HG02623 (cell line): ENCODE data around the gene SUN3.

ENCODE experiments used
- ATAC-seq: cut with Tn5 transposase; IDR thresholded peaks from one replicate; pipeline ENCODE4 v1.9.1; 2021; ENCODE audit warnings: moderate library complexity; ENCODE audit not compliant: unreplicated experiment

SUN3 gene

DNA sequence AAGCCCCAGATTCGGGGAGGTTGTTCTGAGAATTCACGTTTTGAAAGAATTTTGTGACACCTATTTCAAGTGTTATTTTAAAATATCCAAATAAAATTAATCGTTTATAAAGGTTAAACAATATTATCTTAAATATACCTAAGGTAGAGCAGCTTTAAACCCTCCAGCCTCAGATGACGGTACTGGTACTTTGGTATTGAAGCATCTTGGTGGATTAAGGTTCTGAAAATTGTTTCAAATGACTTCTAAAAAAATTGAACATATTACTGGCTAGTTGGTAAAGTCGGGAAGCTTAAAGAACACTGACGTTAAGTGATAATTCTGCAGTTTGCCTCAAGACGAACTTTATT is 49.1 kb downstream of the SUN3 start:
- ATAC-seq = no peak

DNA sequence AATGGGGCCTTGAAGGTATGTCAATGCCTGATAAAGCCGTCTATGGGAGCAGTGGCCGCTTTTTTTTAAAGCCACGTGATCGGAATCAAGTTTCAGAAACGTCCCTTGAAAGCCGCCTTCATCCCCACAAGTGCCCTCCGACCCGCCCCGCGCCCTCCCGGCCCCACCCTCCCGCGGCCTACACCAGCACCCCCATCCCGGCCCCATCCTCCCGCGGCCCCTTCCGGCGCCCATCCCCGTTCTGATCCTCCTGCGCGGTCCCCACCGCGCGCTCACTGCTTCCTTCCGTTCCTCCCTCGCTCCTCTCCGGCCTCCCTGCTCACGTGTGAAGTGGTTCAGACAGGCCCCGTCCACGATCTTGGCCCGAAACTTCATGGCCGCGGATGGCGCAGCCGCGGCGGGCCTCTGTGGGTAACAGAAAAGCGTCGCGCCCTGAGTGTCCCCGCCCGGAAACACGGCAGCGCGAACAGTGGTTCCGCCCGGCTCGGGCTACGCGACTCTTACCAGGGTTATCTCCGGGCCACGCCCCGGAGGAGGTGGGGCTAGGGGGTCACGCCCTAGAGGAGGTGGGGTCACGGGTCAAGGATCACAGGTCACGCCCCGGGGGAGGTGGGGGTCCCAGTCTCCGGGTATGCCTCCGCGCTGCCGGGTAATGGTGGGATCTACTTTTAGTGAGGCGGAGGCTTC is 49.6 kb downstream of the SUN3 start, which contains the start of gene HUS1:
Gene HUS1 (minus strand): TSS at position 471 of the 687 bp plus-strand sequence. CDS start 96 bp downstream, at position 375.
- peak; percentile 99 for ATAC-seq

DNA sequence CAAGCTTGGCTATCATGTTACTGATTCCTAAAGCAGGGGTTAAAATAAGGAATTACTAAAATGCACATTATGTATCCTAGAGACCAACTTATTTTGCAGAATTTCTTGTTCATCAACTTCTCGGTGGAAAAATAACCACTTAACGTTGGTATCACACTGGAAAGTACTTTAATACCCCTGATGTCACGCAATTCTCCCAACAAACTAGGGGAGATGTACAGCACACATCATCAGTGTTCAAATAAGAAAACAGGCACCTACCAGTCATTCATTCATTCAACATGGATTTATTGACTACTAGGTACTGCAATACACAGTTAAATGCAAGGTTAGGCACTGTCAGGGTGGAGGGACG is 50.1 kb downstream of the SUN3 start:
- no peak for ATAC-seq

DNA sequence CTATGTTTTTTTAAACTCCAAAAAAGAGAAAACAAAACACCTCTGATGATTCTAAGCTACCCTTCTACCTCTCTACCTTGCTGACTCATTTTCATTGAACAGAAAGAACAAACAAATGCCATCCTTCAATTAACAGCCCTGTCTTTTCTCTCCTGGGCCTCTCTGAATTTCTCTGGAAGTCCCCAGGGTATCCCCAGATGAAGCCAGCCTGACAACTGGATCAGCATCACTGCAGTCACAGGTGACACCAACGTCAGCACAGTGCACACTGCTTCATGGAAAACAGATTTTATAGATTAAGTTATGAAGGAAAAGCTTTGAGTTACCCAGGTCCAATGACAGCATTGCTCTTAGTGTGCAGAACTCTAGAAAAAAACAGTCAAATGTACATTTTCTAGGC is 55.2 kb downstream of the SUN3 start:
- peak; percentile 50 for ATAC-seq

DNA sequence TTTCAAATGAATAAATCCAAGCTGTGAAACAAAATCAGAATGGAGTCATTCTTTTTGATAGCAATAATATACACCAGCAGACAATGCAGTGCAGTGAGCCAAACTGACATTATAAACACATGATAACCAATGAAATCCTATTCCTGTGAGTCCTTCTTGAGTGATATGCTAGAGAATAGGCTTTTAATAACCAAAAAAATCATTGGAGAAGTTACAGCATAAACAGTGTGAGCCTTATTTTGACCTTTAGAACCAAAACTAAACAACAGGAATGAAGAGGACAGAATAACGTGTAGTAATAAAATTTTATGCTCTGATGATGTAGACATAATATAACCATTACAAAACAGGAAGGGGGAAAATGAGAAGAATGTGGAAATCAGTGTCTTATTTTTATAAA is 58.1 kb downstream of the SUN3 start:
- no peak for ATAC-seq

DNA sequence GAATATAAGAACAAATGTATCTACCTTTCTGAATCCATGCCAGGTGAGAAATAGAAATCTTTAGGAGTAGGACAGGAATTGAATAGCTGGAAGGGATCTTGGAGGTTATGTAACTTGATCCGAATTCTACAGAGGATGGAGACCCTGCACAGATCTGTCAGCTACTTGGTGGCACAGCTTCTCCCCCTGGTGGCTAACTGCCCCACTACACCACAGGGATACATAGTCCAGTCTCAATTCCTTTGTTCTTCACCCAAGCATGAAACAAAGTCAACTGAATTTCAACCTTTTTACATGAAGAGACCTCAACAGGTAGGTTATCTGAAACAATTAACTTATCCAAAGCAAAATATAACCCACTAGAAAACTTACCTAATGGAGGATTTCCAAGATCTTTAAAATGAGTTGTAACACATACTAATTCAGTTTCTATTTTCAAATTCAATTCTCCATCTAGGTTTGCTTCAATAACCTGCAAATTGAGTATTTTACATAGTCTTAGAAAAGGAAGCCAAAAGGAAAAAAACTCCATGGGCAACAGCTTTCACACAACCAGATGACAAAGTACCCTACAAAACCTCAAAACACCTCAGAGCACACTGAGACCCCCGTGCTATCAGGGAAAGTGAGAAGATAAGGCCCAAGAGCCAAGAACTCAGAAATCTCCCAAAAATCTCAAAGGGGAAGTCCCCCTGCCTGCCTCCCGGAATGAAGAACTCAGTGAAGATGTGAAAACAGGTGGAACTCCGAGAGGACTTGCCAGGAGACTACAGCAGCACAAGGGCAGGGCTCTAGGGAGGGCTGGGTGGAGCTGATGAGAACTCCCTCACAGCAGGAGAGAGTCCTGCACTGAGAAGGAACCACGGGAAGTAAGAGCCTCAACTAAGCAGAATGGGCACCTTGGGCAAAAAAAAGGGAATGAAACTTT is 59.8 kb downstream of the SUN3 start:
- peak; percentile 79 for ATAC-seq

DNA sequence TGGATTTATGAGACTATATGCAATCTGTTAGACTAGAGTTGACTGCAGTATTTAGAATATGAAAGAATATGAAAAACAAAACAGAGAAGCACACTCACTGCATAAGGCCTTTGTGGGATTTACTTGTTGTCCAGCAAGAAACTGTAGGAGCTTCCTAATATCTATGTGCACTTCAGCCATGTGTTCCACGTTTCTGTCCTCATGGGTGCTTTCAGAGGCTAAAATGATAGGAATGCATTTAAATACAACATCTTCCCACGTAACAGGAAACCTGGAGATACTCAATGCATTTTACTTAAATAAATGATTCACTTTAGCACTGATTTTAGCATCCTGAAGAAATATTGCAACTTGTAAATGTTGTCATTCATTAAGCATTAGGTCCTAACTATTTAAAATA is 61.2 kb downstream of the SUN3 start:
- no peak for ATAC-seq

DNA sequence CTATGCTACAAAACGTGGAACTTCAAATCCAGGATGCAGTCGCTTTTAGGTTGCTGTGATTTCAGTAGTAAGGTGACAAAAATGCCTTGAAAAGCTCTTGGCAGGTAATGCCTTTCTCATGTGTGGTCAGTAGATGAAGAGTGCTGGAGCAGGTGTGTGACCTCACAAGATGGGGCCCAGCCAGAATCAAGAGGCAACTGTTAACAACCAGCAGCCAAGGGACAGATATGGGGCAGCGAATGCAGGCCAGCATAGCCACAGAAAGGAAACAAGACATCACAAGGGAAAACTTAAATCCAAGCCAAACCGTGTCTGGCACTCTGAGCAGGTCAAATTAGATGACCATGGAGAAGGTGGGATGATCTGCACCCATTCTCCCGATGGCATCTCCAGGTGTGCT is 61.8 kb downstream of the SUN3 start:
- no peak for ATAC-seq

DNA sequence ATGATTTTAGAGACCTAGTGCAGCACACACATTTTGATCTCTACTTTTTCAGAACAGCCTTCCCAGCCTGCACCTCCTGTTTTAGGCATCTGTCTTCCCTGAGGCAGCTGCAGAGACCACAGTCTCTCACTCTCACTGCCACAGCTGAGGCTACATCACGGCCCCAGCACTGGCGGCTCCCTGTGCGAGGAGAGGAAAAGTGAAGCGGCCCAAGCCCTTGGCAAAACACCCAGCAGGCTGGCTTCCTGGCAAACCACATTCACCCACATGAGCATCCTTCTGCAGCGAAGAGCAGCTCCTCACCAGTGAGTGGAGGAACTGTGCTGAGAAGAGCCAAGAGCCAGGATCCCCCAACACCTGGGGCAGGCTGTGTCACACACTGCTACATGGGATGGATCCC is 63.5 kb downstream of the SUN3 start:
- ATAC-seq = no peak

DNA sequence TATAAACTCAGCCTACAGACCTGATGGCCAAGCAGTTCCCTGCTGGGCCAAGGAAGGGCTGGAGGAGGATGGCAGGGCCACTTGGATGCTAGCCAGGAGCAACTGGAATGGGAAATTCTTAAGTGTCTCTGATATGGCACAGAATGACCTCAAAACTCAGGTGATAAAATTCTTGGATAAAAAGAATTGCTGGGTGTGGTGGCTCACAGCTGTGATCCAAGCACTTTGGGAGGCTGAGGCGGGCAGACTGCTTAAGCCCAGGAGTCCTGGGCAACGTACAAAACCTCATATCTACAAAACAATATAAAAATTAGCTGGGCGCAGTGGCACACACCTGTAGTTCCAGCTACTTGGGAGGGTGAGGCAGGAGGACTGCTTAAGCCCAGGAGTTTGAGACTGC is 66.6 kb downstream of the SUN3 start:
- no peak for ATAC-seq

DNA sequence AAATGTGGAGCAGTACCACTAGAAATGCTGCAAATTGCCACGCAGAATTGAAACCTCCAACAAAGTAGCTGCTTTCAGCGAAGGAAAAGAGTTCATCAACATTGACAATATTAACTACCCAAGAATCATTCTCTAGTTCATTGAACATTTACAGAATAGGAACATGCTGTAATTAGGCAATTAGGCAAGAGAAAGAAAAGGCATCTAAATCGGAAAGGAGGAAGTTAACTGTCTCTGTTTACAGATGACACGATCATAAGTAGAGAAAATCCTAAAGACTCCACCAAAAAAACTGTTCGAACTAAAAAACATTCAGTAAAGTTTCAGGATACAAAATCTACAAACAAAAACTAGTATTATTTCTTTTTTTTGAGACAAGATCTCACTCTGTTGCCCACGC is 71.8 kb downstream of the SUN3 start:
- no peak for ATAC-seq

DNA sequence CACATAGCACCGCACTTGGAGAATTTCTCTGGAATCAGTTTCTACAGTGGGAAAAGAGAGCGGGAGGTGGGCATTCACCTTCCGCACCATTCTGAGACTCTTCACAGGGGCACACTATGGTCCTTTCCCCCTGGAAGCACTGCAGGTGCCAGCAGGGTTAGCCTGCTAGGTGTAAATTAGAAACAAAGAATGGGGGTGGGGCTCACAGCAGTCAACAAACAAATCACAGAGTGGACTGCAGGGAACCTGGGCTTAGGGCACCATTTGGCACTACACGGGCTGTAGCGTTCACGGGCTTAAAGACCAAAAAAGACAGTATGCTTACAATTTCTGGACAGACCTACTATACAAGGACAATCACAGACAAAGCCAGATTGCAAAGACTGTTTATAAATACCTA is 72.7 kb downstream of the SUN3 start:
- ATAC-seq = no peak

DNA sequence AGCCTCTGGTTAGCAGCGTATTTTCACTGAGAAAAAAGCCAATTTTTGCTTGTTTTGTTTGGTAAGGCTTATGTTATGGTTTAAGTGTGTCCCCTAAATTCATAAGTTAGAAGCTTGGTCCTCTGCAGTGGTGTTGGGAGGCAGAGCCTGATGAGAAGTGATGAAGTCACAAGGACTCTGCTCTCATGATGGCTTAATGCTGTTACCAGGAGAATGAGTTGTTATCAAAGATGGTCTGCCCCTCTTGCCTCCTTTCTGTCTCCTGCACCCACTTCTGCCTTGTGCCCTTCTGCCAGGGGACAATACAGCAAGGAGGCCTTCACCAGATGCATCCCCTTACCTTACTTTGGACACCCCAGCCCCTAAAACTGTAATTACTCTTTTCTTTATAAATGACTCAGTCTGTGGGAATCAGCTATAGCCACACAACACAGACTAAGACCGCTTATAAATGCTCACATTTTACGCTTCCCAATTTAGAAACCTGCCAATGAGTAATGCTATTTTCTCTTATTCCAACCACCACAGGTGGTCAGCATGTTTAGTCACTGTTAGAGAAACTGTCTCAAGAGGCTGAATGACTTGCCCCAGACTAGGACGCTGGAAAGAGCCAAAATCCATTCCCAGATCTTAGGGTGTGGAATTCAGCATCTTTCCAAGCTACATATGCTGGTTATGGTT is 74.5 kb downstream of the SUN3 start:
- ATAC-seq = no peak

DNA sequence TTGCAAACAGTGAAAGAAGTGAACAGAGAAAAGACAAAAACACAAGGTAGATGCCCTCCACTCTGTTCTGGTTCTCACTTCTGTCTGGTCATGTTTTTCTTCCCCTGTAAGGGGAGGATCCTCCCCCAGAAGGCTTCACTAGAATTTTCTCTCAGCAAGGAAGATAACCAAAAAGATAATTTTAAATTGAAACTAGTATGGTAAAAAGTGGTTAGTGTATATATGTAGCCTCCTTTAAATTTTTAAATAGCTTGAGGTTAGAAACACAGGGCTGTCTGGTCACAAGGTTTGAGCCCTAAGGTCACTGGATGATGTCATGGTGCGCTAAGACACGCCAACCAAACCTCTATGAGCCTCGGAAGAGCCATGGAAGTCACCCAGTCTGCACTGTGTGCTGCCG is 75.1 kb downstream of the SUN3 start:
- ATAC-seq = no peak

DNA sequence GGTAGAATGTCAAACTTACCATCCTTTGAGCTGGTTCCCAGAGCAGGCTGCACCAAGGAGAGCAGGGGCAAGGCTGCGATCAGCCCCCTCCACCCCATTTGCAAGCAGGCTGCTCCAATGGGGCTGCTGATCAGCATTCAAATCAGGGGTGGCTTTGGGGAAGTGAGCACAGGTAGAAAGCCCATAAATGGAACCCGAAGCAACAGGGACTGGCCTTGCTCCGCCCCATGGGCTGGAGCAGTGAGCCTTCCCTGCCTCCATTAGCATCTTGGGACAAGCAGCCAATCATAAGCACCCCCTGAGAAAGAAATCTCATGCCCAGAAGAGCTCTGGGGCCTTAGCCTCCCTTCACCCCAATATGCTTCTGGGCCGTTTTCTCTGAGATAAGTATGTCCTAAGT is 76.7 kb downstream of the SUN3 start:
- ATAC-seq = no peak

DNA sequence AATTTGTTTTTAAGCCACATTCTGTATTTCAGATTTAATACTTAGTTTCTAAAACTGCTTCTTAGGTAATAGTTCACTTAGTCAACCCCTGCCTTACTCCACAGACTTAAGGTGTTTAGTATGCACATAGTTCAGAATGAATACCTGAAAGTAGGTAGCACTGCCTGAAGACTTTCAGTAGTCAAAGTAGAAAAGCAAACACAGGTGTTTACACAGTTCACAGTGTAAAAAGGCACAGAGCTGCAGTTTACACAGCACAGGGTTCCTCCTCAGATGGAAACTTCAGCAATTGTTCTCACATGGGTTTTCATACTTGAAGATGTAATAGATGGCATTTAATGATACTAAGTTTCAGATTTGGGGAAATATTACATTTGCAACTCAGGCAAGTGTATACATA is 77.5 kb downstream of the SUN3 start:
- no peak for ATAC-seq

DNA sequence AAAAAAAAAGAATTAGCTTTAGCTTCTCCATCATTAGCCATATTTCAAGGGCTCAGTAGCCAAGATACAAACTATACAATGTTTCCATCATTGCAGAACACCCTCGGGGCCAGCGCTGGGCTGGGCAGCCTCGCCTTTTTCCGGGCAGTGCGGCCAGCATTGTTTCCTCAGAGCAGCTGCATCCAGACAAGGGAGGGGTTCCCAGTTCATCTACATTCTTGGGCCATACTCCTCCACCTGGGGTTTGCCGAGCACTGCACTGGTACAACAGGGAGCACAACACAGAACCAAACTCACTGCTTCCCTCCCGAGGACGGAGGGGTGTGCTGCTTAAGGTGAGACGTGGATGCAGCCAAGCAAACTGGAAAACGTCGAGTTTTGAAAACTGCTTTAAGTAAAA is 78.2 kb downstream of the SUN3 start:
- no peak for ATAC-seq

DNA sequence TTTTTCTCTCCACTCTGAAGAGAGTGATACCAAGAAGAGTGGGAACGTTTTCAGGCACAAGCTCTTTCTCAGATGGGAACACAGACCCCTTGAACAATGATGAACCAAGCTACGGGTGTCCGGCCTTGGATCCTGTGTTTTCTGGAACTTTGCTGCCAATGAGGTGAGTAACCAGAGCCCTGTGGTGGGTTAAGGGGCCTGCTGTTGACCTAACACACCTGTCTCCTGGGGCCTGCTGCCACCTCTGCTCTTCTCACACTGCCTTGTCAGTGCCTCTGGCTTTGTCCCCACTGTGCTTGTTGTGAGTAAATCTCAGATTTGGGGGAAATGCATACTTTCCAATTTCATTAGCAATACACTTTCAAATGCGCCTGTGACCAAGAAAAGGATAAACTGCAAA is 79.2 kb downstream of the SUN3 start:
- no peak for ATAC-seq

DNA sequence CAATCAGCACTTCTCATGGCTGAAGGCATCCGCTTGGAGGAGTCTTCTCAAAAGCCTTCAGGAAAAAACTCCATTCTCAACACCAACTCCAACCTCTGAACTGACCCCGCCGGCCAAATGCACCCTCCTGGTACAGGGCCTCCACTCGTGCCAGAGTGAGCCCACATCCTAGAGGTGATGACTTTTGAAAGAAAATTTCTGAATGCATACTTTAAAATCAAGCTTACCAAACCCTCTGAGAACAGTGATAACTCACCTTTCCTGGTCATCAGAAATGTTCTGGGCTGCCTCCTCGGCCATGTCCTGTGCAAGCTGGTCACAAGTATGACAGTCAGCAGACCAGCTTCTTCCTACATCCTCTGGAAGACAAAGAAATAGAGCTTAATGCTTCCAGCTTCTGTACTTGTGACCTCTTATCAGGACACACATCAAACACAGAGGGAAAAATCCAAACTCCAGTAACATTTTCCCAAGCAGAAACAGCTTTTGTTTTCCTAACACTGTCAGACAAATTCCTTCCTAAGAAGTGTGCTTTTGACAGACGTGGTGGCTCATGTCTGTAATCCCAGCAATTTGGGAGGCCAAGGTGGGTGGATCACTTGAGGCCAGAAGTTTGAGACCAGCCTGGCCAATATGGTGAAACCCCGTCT is 80.6 kb downstream of the SUN3 start, which contains the start of gene PKD1L1:
Gene PKD1L1 (minus strand): TSS at position 326 of the 650 bp plus-strand sequence. CDS start 26 bp downstream, at position 300.
- no peak for ATAC-seq

DNA sequence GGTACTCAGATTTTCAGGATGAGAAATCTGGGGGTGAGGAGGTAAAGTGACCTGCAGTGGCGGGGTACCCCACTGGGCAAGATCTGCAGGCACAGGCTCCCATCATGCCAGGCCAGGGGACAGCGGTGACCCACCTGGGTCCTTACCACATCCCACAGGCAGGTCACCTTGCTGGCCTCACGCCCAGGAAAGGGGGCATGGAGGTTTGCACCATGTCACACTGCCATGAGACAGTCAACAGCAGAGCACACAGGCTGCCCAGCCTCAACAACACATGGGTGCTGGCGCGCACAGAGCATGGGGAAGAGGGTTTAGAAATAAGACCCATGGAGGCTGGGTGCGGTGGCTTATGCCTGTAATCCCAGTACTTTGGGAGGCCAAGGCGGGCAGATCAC is 81.6 kb downstream of the SUN3 start:
- no peak for ATAC-seq
